Stimulated activated CD4-positive, alpha-beta T cell treated with anti-CD3 and anti-CD28 coated beads, Interleukin-4, amount 100 ng/mL, for 24 hours (primary cell): ENCODE measurements around the gene STMN3.
"Not testable (repeated sequence)": the region's sequence is repeated elsewhere in the genome, so short reads cannot be mapped to it uniquely, and the experiment has no call there.

Experiments
- DNase-seq: peaks from one replicate; pipeline ENCODE4 v3.0.0-alpha.2; 2020

The STMN3 gene

DNA sequence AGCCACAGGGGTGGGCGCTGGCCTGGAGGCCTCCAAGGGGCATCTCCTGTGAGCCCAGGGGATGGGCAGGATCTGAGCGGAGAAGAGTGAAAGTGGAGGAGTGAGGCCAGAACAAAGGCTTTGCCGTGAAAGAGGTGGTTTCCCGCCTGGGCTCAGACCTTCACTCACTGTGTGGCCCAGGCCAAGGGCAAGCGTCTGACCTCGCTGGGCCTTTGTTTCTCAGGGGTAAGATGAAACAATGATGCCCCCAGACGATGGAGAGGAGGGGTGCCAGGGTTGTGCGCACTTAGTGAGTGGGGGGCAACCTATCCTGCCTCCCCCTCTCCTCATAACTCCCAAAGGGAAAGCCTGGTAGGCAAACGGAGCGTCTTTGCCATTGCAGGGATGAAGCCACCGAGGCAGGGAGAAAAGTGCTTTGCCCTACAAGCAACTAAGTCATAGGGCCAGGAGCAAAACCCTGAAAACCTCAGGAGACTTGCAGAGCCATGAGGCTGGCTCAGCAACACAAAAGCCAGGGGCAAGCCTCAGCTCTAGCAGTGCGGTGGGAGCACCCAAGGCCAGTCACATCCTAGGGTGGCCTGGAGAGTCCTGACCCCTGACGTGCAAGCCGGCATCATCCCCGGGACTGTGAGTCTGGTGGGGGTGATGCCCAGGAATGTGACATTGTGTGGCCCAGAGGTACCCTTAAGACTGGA, 897 bp upstream of the STMN3 start:
- DNase-seq: no peak

DNA sequence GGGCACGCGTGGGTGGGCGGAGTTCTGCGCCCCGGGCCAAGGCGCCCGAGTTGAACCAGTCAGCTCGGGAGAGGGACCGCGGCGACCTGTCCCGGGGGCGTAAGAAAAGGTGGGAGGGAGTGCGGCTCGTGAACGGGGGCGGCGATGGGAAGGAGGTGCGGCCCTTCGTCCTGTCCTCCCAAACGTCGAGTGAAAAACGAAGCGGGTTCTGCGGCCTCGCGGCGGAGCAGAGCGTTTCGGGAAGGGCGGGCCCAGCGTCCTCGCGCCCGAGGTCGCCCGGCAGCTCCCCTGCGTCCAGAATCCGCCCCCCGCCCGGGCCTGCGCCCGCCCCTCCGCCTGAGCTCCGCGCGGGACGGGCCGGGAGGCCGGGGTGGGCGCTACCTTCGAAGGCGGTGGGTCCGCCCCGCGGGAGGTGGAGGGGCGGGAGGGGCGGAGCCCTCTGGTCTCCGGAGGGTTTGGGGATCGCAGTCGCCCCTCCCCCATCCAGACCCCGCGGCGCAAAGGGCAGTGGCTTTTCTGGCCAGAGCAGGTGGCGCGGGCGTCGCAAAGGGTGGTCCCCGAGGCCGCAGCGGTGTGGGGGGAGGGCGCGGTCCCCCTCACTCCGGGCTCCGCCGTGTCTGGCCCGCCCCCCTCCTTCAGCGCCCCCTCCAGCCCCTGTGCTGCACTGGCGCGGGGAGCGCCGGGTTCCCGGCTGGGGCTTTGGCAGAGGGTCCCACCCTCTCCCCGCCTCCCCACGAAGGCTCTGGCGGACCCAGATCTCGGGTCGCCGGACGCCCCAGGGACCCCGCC, 838 bp downstream of the STMN3 start:
- DNase-seq: peak; percentile 37

DNA sequence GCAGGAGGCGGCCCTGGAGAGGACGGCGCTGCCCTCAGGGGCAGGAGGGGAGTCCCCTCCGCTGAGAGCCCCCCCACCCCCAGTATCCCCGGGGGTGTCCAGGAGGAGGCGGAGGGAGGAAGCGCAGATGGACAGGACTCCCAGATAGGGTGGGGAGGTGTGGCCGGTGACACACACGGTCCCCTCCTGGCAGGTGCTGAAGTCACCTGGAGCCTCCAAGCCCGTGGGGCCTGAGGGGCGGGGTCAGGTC, 1.4 kb downstream of the STMN3 start:
- DNase-seq: no peak

DNA sequence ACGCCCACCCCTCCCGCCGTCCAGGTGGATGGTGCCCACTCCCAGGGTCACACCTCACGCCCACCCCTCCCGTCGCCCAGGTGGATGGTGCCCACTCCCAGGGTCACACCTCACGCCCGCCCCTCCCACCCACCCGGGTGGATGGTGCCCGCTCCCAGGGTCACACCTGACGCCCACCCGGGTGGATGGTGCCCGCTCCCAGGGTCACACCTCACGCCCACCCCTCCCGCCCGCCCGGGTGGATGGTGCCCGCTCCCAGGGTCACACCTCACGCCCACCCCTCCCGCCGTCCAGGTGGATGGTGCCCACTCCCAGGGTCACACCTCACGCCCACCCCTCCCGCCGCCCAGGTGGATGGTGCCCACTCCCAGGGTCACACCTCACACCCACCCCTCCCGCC, 2.7 kb downstream of the STMN3 start:
- DNase-seq: not testable (repeated sequence)

DNA sequence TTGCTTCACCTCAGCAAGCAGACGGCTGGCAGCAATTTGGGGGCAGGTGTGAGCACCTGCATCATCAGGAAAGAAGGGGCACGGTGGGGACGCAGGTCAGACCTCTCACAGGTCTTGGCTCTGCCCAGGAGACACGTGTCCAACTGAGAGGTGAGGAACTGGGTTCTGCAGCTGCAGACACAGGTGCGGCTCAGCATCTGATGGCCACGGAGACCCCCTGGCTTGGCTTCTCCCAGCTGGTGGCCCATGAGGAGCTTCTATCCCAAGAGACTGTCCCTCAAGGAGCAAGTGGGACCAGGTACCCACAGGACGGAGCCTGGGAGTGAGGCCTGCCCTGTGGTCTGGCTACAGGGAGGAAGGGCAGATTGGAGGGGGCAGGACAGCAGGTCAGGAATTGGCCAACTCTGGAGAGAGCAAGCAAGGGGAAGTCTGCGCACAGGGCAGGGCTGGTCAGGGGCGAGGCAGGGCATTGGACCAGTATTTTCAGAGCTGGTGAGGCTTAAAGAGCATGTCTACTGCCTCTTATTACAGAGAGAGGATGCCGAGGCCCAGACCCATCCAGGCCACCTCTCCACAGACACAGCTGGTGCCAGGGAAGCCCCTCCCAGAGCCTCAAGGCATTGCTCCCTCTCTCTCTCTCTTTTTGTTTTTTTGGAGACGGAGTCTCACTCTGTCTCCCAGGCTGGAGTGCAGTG, 4.2 kb downstream of the STMN3 start:
- no peak for DNase-seq

DNA sequence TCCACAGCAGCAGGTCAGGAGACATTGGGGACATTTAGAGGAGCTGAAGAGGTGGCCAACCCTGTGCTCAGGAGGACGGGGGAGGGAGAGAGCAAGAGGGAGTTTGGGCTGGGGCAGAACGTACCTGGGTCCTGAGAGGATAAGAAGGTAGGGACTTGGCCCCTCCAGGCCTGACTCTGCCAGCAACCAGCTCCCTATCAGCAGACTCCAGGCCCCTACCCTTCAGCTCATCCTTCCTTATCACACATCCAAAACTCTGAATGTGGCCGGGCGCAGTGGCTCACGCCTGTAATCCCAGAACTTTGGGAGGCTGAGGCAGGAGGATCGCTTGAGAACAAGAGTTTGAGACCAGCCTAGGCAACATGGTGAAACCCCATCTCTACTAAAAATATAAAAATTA, 5.0 kb downstream of the STMN3 start:
- DNase-seq: no peak

DNA sequence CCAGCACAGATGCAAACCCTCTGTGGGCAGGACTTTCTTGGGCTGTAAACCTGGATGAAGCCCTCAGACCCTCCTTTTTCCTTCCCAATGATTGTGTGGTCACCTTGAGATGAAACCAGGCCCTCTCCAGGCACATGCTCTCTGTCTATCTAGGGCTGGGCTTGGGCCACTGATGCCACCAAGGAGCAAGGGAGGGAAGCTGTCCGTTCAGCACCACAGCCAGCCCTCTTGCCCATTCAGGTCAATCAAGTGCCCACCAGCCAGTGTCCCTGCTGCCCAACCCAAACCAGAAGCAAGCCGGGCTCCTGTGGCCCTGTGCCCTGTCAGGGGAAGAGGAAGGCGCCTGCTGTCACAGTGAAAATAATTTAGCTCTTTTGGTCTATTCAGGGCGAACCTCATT, 8.0 kb downstream of the STMN3 start:
- no peak for DNase-seq

DNA sequence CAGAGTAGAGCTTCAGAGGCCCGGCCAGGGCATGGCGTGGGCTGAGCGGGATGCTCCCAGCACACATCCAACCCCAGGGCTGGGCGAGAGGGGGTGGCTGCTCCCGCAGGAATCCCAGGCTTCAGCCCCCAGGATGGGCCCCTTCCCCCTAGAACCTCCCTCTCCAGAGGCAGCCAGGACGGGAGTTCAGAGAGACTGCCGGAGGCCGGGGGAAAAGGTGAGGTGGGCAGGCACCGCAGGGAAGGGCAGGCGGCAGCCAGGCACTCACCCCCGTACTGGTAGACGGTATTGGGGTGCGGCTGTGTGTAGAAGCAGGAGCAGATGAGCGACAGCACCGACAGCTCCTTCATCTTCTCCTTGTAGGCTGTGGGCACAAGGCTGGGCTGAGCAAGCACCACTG, 9.3 kb downstream of the STMN3 start:
- no peak for DNase-seq

DNA sequence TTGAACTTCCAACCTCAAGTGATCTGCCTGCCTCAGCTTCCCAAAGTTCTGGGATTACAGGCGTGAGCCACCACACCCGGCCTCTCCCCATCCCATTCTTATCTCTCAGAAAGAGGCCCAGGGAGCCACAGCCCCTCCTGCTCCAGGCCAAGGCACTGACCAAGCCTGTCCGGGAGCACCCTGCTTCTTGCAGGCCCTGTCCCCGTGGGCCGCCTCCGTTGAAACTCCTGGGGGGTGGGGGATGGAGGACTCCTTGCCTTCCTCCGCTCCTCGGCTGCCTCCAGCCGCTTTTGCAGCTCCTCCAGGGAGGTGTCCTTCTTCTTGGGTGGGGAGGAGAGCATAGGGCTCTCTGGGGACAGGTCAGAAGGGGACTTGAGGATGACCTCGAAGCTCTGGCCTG, 9.7 kb downstream of the STMN3 start:
- no peak for DNase-seq

DNA sequence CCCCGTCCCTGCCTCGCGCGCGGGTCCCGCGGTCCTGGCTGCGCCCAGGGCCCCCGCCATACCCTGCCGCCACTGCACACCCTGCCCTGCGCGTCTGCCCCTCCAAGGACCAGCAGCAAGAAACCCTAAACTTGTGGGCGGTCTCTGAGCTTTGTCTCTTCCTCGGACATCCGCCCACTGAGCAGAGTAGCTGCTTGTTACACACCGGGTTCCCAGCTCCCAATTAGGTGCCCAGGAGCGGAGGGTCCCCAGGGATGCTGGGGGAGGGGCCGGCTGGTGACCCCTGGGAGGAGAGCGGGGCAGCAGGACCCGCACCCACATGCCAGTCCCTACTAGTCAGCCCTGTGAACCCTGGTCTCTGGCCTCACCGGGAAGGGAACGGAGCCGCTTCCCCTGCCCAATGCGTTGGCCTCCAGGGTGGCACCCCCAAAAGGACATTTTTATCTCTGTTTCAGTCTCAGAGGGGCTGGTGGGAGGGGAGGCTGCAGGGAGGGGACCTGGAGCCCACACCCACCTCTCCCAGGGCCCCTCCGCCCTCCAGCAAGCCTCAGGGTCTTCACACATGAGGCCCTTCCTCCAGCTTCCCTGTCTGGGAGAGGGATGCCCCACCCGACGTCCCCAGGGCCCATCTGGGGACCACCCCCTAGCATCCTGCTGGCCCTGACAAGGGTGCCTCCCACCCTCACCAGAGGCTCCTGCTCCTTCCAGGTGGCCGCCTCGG, 10.5 kb downstream of the STMN3 start:
- no peak for DNase-seq

DNA sequence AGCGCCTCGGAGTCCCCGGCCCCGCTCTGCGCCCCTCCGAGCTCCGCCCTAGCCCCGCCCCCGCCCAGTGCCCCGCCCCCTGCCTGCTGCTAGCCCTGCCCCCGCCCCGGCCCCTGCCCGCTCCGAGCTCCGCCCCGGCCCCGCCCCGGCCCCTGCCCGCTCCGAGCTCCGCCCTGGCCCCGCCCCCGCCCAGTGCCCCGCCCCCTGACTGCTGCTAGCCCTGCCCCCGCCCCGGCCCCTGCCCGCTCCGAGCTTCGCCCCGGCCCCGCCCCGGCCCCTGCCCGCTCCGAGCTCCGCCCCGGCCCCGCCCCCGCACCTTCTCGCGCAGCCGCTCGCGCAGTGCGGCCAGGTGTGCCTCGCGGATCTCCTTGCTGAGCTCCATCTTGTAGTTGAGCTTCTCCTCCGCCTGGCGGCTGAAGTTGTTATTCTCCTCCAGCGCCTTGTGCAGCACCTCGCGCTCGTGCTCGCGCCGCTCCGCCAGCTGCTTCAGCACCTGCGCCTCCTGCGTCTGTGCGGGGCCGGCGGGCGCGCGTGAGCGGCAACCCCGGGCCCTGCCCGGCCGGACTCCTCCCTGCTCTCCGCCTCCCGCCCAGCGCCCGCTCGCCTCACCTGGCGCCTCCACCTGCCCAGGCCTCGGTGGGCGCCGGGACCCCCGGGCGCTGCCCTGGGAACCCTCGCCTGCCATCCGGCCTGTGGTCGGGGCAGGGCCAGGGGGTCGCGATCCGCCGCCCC, 11.3 kb downstream of the STMN3 start:
- peak; percentile 97 for DNase-seq

DNA sequence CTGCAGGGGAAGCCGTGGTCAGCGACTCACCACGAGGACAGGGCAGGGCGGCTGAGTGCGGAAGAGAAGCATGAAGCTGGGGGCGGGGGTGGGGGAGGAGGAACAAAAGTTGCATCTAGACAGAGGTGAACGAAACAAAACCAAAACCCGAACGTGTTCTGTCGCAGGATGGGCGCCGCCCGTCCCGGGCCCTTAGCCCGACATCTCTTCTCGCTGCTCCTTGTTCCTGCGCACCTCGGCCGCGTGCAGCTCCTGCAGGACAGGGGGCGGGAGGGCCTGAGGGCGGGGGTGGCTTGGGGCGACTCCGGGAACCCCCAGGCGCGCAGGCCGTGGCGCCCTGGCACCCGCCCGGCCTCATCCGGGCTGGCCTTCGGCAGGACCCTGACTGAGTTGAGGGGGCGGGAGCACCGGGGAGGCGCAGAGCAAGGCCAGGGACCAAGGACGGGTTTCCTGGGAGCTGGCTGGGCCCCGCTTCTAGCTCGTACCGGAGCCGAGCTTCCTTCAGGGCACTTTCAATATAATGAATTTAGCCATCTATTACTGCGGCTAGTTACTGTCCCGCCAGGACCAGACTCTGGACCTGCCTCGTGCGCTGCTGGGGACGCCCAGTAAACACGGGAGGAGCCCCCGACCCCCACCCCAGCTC, 12.0 kb downstream of the STMN3 start:
- peak; percentile 54 for DNase-seq

DNA sequence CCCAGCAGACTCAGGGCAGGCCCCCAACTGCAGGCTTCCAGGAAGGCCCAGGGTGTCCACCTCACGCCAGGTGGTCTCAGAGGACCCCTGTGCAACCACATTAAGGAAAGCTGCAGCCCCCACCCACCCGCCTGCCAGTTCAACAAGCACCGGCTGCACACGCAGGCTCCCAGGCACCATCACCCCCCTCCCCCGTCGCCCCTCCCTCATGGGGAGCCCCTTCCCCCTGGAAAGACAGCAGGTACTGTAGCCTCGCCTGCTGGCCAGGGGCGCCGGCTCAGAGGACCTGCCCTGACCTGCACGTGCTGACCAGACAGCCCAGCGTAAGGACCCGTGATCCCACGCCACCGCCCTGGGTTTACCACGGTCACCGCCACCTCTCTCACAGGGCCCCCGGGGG, 12.5 kb downstream of the STMN3 start:
- DNase-seq: peak; percentile 25

DNA sequence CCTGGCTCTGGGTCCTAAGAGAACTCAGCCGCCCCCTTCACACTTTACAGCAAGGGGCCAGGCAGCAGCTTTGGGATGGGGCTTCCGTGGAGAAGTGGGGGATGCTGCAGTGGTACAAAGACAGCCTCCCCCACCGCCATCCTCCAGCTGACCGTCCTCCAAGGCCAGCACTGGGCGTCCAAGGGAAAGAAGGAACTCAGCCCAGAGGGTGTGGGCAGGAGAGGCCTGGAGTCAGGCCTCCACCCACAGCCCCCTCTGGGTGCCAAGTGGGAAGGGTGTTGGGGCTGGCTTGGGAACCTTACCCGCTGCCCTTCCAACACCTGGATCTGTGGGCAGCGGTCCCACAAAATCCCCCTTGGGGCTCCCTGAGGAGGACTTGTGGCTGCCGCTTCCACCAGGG, 13.1 kb downstream of the STMN3 start:
- DNase-seq: no peak

DNA sequence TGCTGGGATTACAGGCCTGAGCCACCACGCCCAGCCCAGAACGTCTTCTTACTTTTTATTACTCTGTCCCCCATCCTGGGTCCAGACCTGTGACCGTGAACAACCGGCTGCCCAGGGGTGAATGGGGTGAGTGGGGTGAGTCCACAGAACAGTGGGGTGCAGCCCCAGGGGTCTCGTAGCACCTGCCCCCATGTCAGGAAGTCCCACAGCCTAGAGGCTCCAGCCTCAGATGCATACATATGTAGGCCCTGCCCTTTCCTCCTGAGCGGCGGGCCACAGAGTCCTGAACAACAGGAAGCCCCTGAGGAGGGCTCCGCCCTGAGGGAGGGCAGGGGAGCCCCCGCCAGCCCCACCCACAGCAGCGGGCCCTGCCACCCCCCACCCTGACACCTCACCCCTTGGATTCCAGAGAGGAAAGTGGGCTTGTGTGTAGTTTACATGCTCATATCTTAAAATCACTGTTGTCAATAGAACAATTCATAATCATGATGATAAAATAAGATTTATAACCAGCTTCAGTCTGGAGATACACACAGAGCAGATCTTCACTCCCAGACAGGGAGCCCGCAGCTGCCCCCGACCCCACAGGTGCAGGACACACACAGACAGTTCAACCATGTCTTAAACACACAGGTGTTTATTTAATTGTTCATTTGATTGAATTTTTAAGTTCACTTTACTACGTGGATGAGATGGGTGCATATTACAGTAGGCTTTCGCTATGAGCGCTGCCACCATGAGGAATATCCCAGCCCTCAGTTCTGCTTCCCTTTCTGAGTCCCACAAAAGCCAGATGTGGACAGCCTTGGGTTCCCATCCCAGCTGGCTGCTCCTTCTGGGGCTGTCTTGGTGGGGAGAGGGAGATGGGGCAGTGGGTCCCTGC, 13.9 kb downstream of the STMN3 start:
- DNase-seq: peak; percentile 68

DNA sequence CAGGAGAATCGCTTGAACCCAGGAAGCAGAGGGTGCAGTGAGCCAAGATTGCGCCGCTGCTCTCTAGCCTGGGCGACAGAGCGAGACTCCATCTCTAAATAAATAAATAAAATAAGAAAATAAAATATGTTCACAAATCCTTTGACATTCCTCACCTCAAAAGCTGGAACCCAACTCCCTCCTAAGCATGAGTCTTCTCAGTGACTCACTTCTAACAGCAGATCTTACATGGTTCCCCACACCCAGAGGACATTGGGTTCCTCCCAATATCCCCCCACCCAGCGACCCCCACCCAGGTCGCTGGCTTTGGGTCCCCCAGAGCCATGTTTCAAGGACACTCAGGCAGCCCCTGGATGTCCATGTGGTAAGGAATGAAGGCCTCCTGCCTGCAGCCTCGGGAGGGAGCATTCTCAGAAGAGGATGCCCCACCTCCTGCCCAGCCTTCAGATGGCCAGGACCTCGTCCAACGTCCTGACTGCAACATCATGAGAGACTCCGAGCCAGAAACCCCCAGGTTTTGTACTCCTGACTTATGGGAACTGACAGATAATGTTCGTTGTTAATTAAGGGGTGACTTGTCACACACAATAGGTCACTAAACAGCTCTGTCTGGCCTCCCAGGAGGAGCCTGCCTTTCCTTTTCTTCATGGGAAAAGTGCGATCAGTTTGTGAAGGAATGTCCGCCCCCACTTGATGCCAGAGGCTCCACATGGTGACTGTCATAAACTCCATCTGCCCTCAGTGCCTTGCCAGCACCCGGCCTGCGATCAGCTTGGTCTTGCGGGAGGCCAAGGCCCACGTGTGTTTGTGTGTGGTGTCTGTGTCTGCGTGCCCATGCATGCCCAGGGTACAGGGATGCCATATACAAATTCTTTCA, 16.2 kb downstream of the STMN3 start:
- DNase-seq: no peak

DNA sequence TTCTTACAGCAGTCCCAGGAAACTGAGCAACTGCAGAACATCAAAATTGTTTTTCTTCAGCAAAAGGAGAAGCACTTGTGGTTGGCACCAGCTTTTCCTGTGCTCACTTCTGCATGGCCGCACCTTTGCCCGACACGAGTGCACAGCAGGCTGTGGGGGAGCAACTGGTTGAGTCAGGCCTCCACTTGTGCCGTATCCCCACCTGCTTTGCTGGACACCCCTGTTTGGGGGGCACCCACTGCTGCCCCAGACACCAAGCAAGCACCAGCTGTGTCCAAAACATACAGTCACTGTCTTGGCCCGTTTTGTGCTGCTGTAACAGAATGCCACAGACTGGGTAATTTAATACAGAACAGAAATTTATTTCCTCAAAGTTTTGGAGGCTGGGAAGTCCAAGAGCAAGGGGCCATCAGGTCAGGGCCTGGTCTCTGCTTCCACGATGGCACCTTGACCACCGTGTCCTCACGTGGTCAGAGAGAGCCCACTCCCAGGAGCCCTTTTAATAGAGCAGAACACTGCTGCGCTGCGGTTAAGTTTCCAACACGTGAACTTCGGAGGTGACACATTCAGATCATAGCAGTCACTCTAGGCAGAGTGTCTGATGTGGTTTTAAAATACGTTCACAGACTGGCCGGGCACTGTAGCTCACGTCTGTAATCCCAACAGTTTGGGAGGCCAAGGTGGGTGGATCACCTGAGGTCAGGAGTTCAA, 17.6 kb downstream of the STMN3 start:
- peak; percentile 76 for DNase-seq

DNA sequence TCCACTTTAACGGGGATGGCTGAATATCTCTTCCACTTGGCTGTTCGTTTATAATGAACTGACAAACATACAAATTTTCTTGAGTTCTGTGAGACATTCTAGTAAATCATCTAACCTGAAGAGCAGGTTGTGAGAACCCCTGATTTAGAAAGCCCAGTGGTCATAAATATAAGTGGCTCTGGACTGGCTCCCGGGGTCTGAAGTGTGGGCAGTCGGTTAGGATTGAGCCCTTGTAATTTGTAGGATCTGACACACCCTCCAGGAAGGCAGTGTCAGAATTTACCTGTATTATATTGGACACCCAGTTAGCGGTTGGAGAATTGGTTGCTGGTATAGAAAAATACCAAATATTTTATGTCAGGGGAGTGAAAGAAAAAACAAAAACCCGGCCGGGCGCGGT, 19.5 kb downstream of the STMN3 start:
- no peak for DNase-seq

DNA sequence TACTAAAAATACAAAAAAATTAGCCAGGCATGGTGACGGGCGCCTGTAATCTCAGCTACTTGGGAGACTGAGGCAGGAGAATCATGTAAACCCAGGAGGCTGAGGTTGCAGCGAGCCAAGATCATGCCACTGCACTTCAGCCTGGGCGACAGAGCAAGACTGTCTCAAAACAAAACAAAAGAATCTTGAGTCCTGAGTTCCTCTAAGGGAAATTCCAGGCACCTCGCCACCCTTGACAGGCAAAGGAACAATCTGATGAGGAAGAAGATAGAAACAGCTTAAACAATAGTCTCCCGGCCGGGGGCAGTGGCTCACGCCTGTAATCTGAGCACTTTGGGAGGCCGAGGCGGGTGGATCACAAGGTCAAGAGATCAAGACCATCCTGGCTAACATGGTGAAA, 21.8 kb downstream of the STMN3 start:
- not testable (repeated sequence) for DNase-seq

DNA sequence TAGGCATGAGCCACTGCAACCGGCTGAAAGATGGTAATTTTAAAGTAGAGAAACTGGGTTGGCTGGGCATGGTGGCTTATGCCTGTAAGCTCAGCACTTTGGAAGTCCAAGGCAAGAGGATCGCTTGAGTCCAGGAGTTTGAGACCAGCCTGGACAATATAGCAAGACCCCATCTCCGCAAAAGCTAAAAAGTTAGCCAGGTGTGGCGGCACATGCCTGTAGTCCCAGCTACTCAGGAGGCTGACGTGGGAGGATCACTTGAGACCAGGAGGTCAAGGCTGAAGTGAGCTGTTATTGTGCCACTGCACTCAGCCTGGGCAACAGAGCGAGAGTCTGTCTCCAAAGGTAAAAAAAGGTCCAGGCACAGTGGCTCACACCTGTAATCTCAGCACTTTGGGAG, 22.3 kb downstream of the STMN3 start:
- DNase-seq: not testable (repeated sequence)
